Measurements from ENCODE around the gene OSCP1. TPM values are rescaled to one million over a fixed set of nuclear protein-coding genes. Genes with fewer than 3 reads are reported as not detected.

Gene OSCP1
- total RNA-seq, result 10 to 100 TPM; 15.2 to 31.9 (median 19.5) TPM

GRCh38 chr1:36450270-36450918 is at the start of gene OSCP1:
Gene OSCP1, minus strand, starts transcription at chr1:36450451. Its CDS starts 82 bp downstream, at chr1:36450369.
- intact Hi-C loops (cut with DNase I), result no loop called here
- Histone ChIP-seq H3K4me3 (replicated peaks in 1 of 3) (peak within 1 kb of the TSS; percentile 42 to 80 (median 51)), H3K27ac (peak within 1 kb of the TSS; percentile 96 to 98 (median 97)), H3K9me3 (no peaks in the 10 kb centered on the region), H3K36me3 (peaks cover 3 to 8% of the 10 kb centered on the region in 2 donors), H3K27me3 (no peaks in the 10 kb centered on the region), H3K4me1 (peaks cover 13 to 17% of the 10 kb centered on the region in 2 donors)
- TF ChIP-seq CTCF (IDR thresholded peaks at IDR 0.05) (no peak), POLR2A (IDR thresholded peaks at IDR 0.05) (peak; percentile 74 to 92)
- peak; percentile 96 for DNase-seq
- 1 to 2% methylated on average over 28 to 39 of the region's 48 CpGs for WGBS, 2 donors

GRCh38 chr1:36497207-36497606 is 47.0 kb upstream of the OSCP1 start:
- no peaks in the 10 kb centered on the region for H3K36me3 ChIP-seq
- no peaks in the 10 kb centered on the region for H3K4me1 ChIP-seq
- no peak for TF ChIP-seq POLR2A (IDR thresholded peaks at IDR 0.05)
- TF ChIP-seq CTCF (IDR thresholded peaks at IDR 0.05), result no peak
- intact Hi-C loops (cut with DNase I), result no loop called here
- WGBS, 2 donors, result 87 to 91% methylated on average over 2 of the region's 2 CpGs
- no peaks in the 10 kb centered on the region for H3K9me3 ChIP-seq
- no peak overlapping the region for H3K4me3 ChIP-seq (replicated peaks in 1 of 3)
- H3K27me3 ChIP-seq, result no peaks in the 10 kb centered on the region
- no peak for DNase-seq
- no peak overlapping the region for H3K27ac ChIP-seq

- Histone ChIP-seq H3K27me3 (no peaks in the 10 kb centered on the region), H3K27ac (no peak overlapping the region), H3K4me1 (no peaks in the 10 kb centered on the region), H3K4me3 (replicated peaks in 1 of 3) (no peak overlapping the region), H3K36me3 (no peaks in the 10 kb centered on the region), H3K9me3 (no peaks in the 10 kb centered on the region)
- TF ChIP-seq CTCF (IDR thresholded peaks at IDR 0.05) (no peak), POLR2A (IDR thresholded peaks at IDR 0.05) (no peak)
- DNase-seq, result no peak
- 88 to 91% methylated on average over 5 of the region's 5 CpGs for WGBS, 2 donors
- intact Hi-C loops (cut with DNase I), result no loop called here
Observed at GRCh38 chr1:36494971-36495370, 44.7 kb upstream of the OSCP1 start.

GRCh38 chr1:36493524-36493923 is 43.3 kb upstream of the OSCP1 start:
- WGBS, 2 donors, result 89% methylated on average over 9 of the region's 9 CpGs
- intact Hi-C loops (cut with DNase I), result no loop called here

More at GRCh38 chr1:36493524-36493923, 43.3 kb upstream of the OSCP1 start:
- DNase-seq, result no peak
- peaks cover 0 to 5% of the 10 kb centered on the region in 2 donors for H3K4me1 ChIP-seq
- H3K27ac ChIP-seq, result no peak overlapping the region
- H3K4me3 ChIP-seq (replicated peaks in 1 of 3), result no peak overlapping the region
- no peaks in the 10 kb centered on the region for H3K27me3 ChIP-seq
- H3K9me3 ChIP-seq, result no peaks in the 10 kb centered on the region
- no peaks in the 10 kb centered on the region for H3K36me3 ChIP-seq
- TF ChIP-seq POLR2A (IDR thresholded peaks at IDR 0.05), result no peak
- no peak for TF ChIP-seq CTCF (IDR thresholded peaks at IDR 0.05)

Measured in thyroid gland (tissue), 4 donors.